CMK (cell line): ENCODE results near the gene LPCAT1.

Experiments used
- DNase-seq: peaks from one replicate; pipeline ENCODE4 v3.0.0-alpha.2; 2010; ENCODE audit warnings: low read depth

LPCAT1 gene

GRCh38 chr5:1497795-1498622 lies 25.8 kb downstream of the LPCAT1 start:
- no peak for DNase-seq

- no peak for DNase-seq
These were observed 26.4 kb downstream of the LPCAT1 start for GRCh38 chr5:1497242-1497777.

GRCh38 chr5:1495525-1495897 lies 28.2 kb downstream of the LPCAT1 start:
- DNase-seq: no peak

GRCh38 chr5:1494780-1495524 lies 28.8 kb downstream of the LPCAT1 start:
- DNase-seq: no peak

GRCh38 chr5:1493941-1494340 lies 29.8 kb downstream of the LPCAT1 start:
- no peak for DNase-seq

DNA sequence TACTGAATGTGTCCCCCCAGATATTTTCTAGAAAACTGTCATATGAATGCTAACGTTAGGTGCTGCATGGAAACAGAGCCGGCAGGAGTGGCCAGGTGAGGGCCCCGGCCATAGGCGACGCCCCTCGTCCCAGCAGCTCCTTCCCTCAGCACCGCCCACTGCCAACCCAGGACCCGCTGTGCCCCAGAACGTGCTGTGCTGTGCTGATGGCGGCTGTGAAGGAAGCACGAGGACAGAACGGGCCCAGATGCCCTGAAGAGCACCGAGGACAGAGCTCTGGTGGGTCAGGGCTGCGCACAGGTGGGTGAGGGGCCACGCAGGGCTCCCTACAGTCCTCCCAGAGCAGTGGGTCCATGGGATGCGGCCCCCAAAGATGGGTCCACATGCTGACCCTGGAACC lies 30.3 kb downstream of the LPCAT1 start:
- no peak for DNase-seq

DNA sequence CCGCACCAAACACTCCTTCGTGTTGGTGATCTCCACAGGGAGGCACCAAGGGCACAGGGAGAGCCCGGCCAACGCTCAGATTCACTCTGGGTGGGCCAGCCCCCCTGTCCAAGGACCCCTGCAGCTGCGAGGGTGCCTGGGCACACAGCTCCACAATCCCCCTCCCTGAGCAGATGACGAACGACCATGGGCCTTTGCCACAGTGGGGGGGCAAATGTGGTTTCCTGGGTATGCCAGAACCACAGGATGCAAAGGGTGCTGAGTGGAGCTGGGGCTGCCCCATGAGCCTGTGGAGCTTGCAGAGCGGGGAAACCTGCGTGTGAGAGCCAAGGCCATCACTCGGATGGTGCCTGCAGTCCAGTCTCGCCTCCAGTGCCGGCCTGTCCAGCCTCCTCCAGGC lies 31.0 kb downstream of the LPCAT1 start:
- no peak for DNase-seq

GRCh38 chr5:1490376-1490775 lies 33.4 kb downstream of the LPCAT1 start:
- DNase-seq: no peak

DNA sequence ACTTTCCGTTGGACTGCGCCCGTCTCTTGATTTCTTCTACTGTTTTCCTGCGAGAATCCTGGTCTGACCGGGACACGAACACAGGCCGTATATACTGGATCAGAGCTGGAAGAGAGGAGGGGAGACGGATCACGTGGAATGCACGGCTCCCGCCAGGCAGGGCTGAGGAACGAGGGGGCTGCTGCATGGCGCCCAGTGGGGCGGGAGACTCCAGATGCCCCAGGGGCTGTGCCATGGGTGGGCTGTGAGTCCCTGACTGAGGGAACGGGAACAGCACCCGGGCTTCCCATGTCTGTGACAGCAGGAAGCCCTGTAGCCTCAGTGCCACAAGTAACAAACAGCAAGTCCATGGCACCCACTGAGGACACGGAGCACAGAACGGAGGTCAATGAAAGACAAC lies 34.0 kb downstream of the LPCAT1 start:
- DNase-seq: no peak

- DNase-seq: no peak
These were observed 34.7 kb downstream of the LPCAT1 start for GRCh38 chr5:1488882-1489680.

GRCh38 chr5:1487079-1487764 lies 36.5 kb downstream of the LPCAT1 start:
- no peak for DNase-seq

GRCh38 chr5:1486271-1486670 lies 37.5 kb downstream of the LPCAT1 start:
- DNase-seq: no peak

DNA sequence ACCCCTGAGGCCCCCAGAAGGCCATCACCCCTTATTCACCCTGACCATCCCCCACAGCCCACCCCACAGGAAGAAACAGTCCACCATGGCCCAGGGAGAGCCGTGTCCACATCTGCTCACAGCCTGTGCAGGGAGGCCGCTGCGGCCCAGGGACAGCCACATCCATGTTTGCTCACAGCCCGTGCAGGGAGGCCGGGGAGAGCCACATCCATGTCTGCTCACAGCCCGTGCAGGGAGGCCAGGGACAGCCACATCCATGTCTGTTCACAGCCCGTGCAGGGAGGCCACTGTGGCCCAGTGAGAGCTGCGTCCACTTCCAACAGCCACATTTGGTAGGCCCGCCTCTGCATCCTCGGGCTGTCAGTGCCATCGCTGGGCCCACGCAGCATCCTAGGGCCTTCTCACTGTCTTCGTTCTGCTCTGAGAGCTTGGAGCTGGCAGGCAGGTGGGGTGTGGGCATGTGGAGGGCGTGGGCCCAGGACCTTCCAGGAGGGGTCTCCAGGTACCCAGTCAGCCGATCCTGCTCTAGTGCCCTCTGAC lies 38.1 kb downstream of the LPCAT1 start:
- no peak for DNase-seq

- DNase-seq: no peak
These were observed 38.8 kb downstream of the LPCAT1 start for GRCh38 chr5:1484730-1485578.

GRCh38 chr5:1483856-1484729 lies 39.7 kb downstream of the LPCAT1 start:
- no peak for DNase-seq

- no peak for DNase-seq
These were observed 40.7 kb downstream of the LPCAT1 start for GRCh38 chr5:1483064-1483463.

DNA sequence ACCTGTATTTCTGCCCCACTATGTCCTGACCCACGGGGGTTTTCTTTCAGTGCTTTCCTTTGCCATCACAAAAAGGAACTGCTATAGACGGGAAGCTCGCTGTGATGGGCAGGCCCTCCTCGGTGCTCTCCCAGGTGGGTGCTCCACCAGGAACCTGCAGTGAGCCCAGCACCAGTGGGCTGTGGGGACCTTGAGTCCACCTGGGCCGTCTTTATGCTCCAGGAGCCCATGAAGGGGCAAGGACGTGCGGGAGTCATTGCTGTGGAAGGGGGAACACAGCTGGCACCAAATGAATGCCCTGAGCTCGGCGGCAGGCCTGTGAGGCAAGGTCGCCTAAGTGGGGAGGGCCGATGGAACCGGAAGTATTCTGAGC lies 41.8 kb downstream of the LPCAT1 start:
- DNase-seq: no peak

- DNase-seq: no peak
These were observed 42.3 kb downstream of the LPCAT1 start for GRCh38 chr5:1481266-1481958.

- DNase-seq: no peak
These were observed 43.0 kb downstream of the LPCAT1 start for GRCh38 chr5:1480806-1481205.
